Vagina (tissue), 2 donors: ENCODE data around the gene MPRIP. TPM values are rescaled to one million over a fixed set of nuclear protein-coding genes. Genes with fewer than 3 reads are reported as not detected.

Experiments used
- DNase-seq, 2 donors: peaks; one replicate each; pipeline ENCODE4 v3.0.0-alpha.2; 2017; ENCODE audit errors: extremely low spot score in 2 of 2
- H3K27ac ChIP-seq: fragments of 200-600 bp; sonication (generic); one replicate; pipeline ENCODE4 v1.5.1; 2019
- H3K27me3 ChIP-seq: fragments of 200-600 bp; sonication (generic); one replicate; pipeline ENCODE4 v1.5.1; 2019
- H3K36me3 ChIP-seq, 2 donors: fragments of 200-600 bp; sonication (generic); one replicate each; pipeline ENCODE4 v1.5.1; 2017 to 2019
- H3K4me1 ChIP-seq: fragments of 200-600 bp; sonication (generic); one replicate; pipeline ENCODE4 v1.5.1; 2019
- H3K4me3 ChIP-seq, 2 donors: fragments of 200-600 bp; sonication (generic); 1 replicate in 1 of 2; 2 replicates in 1 of 2; pipeline ENCODE4 v1.5.1; 2016 to 2019
- H3K9me3 ChIP-seq: fragments of 200-600 bp; sonication (generic); one replicate; pipeline ENCODE4 v1.5.1; 2019
- CTCF ChIP-seq, 3 experiments: fragments of 450-650 bp in 2 of 3; fragments of 200-600 bp in 1 of 3; sonication (generic) in 1 of 3; IDR thresholded peaks; one replicate each; pipeline ENCODE4 v1.5.1; 2017 to 2019; ENCODE audit warnings: antibody characterized with exemption in 3 of 3, mild to moderate bottlenecking in 2 of 3, moderate library complexity in 2 of 3
- POLR2A ChIP-seq, 2 donors: fragments of 450-650 bp; IDR thresholded peaks; one replicate each; pipeline ENCODE4 v1.6.1; 2017; ENCODE audit warnings: antibody characterized with exemption in 2 of 2, mild to moderate bottlenecking in 2 of 2, moderate library complexity in 2 of 2
- POLR2AphosphoS5 ChIP-seq, 2 donors: sonication (generic); formaldehyde crosslinking; IDR thresholded peaks; one replicate each; pipeline ENCODE4 v1.9.0; 2017; ENCODE audit warnings: antibody characterized with exemption in 2 of 2, mild to moderate bottlenecking in 2 of 2, low read depth in 1 of 2; ENCODE audit not compliant: insufficient read depth in 1 of 2
- intact Hi-C: fragments of 100-400 bp; cut with DNase I; formaldehyde crosslinking; loops from one replicate; pipeline ENCODE4 v1.15.1; 2023
- total RNA-seq: library from RNA; depleted of rRNA; stranded (reverse); fragments of >200 nt; gene quantifications from one replicate; pipeline ENCODE4 v1.2.3, GENCODE V29; 2016

Gene MPRIP
- total RNA-seq, 1 donor from 2014 or later: 202 TPM

- H3K27ac ChIP-seq: peak overlapping the region; percentile 76
Measured at GRCh38 chr17:17201907-17202306, 159.7 kb downstream of the MPRIP start.

DNA sequence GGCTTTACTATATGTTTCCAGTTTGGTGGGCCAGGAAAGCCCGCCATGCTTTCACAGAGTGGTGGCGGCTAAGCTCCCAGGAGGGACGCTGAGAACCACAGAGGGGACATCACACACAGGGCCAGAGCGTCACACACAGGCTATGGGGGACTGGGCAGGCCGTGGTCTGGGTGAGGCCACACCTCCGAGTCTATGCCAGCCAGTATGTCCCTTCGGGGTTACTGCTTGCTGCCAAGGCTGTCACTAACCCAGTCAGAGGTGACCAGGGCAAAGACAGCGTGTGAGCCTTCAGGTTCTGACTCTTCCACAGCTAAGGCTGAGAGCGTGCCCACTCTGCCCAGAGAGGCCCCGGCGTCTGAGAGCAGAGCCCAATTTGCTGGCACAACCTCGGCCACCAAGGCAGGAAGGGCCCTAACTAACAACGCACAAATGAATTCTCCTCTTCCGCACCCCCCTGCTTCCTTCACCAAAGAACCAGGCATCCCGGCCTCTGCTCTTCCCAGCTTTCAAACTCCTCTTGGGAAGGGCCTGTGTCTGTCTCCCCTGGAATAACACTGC is 161.0 kb downstream of the MPRIP start:
- intact Hi-C loops: loop anchor here (10.0 kb wide), 1 partner anchor 58 kb away; no protein-coding TSS in a partner anchor
- TF ChIP-seq POLR2AphosphoS5 (IDR thresholded peaks at IDR 0.05; ENCODE audit: insufficient read depth in 1 of 2, low read depth in 1 of 2): no peak
- TF ChIP-seq POLR2A (IDR thresholded peaks at IDR 0.05): no peak
- no peak for TF ChIP-seq CTCF (IDR thresholded peaks at IDR 0.05)
- peaks cover 63% of the 10 kb centered on the region for H3K4me1 ChIP-seq

More at GRCh38 chr17:17201907-17202306, 159.7 kb downstream of the MPRIP start:
- no peaks in the 10 kb centered on the region for H3K36me3 ChIP-seq
- no peak for TF ChIP-seq POLR2AphosphoS5 (IDR thresholded peaks at IDR 0.05; ENCODE audit: insufficient read depth in 1 of 2, low read depth in 1 of 2)
- no peak for TF ChIP-seq POLR2A (IDR thresholded peaks at IDR 0.05)
- no peak for TF ChIP-seq CTCF (IDR thresholded peaks at IDR 0.05)
- no peaks in the 10 kb centered on the region for H3K27me3 ChIP-seq
- H3K9me3 ChIP-seq: no peaks in the 10 kb centered on the region
- no peak for DNase-seq
- peaks cover 62% of the 10 kb centered on the region for H3K4me1 ChIP-seq
- no peak overlapping the region for H3K4me3 ChIP-seq
- intact Hi-C loops: loop anchor here (10.0 kb wide), 1 partner anchor 57 kb away; no protein-coding TSS in a partner anchor

GRCh38 chr17:17204041-17204591 is 161.9 kb downstream of the MPRIP start:
- DNase-seq: no peak
- H3K27ac ChIP-seq: peak overlapping the region; percentile 37
- intact Hi-C loops: loop anchor here (10.0 kb wide), 1 partner anchor 59 kb away; no protein-coding TSS in a partner anchor
- no peaks in the 10 kb centered on the region for H3K27me3 ChIP-seq
- H3K4me1 ChIP-seq: peaks cover 63% of the 10 kb centered on the region
- no peak overlapping the region for H3K4me3 ChIP-seq
- H3K36me3 ChIP-seq: no peaks in the 10 kb centered on the region
- no peak for TF ChIP-seq CTCF (IDR thresholded peaks at IDR 0.05)
- TF ChIP-seq POLR2A (IDR thresholded peaks at IDR 0.05): no peak
- no peak for TF ChIP-seq POLR2AphosphoS5 (IDR thresholded peaks at IDR 0.05; ENCODE audit: insufficient read depth in 1 of 2, low read depth in 1 of 2)
- H3K9me3 ChIP-seq: no peaks in the 10 kb centered on the region

More for the DNA sequence above, 161.0 kb downstream of the MPRIP start:
- Histone ChIP-seq H3K27me3 (no peaks in the 10 kb centered on the region), H3K4me3 (no peak overlapping the region), H3K27ac (no peak overlapping the region), H3K36me3 (no peaks in the 10 kb centered on the region), H3K9me3 (no peaks in the 10 kb centered on the region)
- DNase-seq: no peak

GRCh38 chr17:17204635-17205231 is 162.5 kb downstream of the MPRIP start:
- Histone ChIP-seq H3K27me3 (no peaks in the 10 kb centered on the region), H3K4me3 (peak overlapping the region; percentile 56 to 60), H3K9me3 (no peaks in the 10 kb centered on the region), H3K4me1 (peaks cover 59% of the 10 kb centered on the region), H3K27ac (peak overlapping the region; percentile 94), H3K36me3 (no peaks in the 10 kb centered on the region)
- TF ChIP-seq POLR2AphosphoS5 (IDR thresholded peaks at IDR 0.05; ENCODE audit: insufficient read depth in 1 of 2, low read depth in 1 of 2): no peak
- no peak for TF ChIP-seq CTCF (IDR thresholded peaks at IDR 0.05)
- TF ChIP-seq POLR2A (IDR thresholded peaks at IDR 0.05): no peak
- intact Hi-C loops: loop anchor here (10.0 kb wide), 1 partner anchor 60 kb away; no protein-coding TSS in a partner anchor
- no peak for DNase-seq
